ENCODE results near the gene KASH5.
"Not testable (repeated sequence)": the region's sequence is repeated elsewhere in the genome, so short reads cannot be mapped to it uniquely, and the experiment has no call there.

Gene KASH5

DNA sequence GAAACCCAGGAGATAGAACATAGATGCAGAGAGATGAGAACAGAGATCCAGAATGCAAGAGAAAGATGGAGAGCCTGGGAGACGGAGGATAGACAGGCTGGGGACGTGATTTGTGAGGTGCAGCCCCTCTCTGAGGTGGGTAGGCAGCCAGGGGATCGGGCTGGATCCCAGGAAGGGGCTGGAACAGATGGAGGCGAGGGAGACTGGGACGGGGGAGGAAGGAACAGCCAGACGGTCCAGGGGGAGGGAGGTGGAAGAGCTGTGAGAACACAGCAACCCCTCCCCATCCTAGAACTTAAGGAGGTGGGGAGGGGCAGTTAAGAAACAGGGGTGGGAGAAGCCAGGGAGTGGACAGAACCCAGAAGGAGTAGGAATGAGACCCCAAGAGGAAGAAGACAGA is 50.2 kb downstream of the KASH5 start:
- H3K9me3 ChIP-seq (ENCODE audit: control insufficient read depth, insufficient read depth, low read length): no peaks in the 10 kb centered on the region

GRCh38 chr19:49439836-49440235 is 51.8 kb downstream of the KASH5 start:
- Histone ChIP-seq H3K27ac (ENCODE audit: low read length) (no peak overlapping the region), H3K4me3 (ENCODE audit: low read length) (no peak overlapping the region), H3K36me3 (ENCODE audit: control insufficient read depth, insufficient read depth, low read length) (no peaks in the 10 kb centered on the region), H3K27me3 (ENCODE audit: control insufficient read depth, insufficient read depth, low read length) (peaks cover 22% of the 10 kb centered on the region; the same call in 1 of the 2 replicates), H3K4me1 (ENCODE audit: control insufficient read depth, insufficient read depth, low read length) (peaks cover 6% of the 10 kb centered on the region; the same call in 1 of the 2 replicates), H3K9me3 (ENCODE audit: control insufficient read depth, insufficient read depth, low read length) (no peaks in the 10 kb centered on the region)
- DNase-seq (ENCODE audit: low read depth, low spot score): no peak
- no CpG with 5 or more reads among the region's 6 CpGs for WGBS (ENCODE audit: insufficient coverage, insufficient read length)

More for the DNA sequence above, 50.2 kb downstream of the KASH5 start:
- Histone ChIP-seq H3K4me1 (ENCODE audit: control insufficient read depth, insufficient read depth, low read length) (peaks cover 8% of the 10 kb centered on the region; the same call in 1 of the 2 replicates), H3K4me3 (ENCODE audit: low read length) (no peak overlapping the region), H3K36me3 (ENCODE audit: control insufficient read depth, insufficient read depth, low read length) (no peaks in the 10 kb centered on the region), H3K27ac (ENCODE audit: low read length) (no peak overlapping the region), H3K27me3 (ENCODE audit: control insufficient read depth, insufficient read depth, low read length) (peaks cover 24% of the 10 kb centered on the region; the same call in 1 of the 2 replicates)
- no peak for DNase-seq (ENCODE audit: low read depth, low spot score)
- WGBS (ENCODE audit: insufficient coverage, insufficient read length): no CpG with 5 or more reads among the region's 6 CpGs

DNA sequence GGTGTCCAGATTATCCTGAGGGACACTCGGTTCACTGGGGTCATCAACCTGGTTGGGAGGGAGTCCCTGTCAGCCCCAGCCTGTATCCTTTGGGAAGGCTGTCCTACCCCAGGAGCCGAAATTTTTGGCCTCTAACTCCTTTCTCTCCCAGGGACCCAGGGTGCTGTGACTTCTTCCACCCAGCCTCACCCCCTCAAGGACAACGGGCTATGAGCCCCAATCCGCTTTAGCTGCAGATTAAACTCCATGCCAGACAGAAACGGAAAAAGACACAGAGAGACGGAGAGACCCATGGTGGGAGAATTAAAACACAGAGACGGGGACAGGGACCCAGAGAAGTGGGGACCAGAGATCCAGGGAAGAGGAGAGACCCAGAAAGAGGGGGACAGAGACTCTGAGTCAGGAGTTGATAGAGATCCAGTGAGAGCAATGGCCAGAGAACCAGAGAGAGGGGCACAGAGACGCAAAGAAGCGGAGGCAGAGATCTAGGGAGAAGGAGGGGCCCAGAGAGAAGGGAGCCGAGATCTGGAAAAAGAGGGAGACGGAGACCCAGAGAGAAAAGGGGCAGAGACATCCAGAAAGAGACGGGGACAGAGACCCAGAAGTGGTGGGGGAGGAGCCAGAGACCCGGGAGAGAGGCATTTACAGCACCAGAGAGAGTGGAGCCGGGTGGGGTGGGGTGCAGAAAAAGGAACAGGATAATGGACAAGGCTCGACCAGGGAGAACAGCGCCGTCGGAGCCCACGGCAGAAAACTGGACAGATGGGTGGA is 52.6 kb downstream of the KASH5 start:
- no peaks in the 10 kb centered on the region for H3K36me3 ChIP-seq (ENCODE audit: control insufficient read depth, insufficient read depth, low read length)
- no peaks in the 10 kb centered on the region for H3K9me3 ChIP-seq (ENCODE audit: control insufficient read depth, insufficient read depth, low read length)
- H3K27ac ChIP-seq (ENCODE audit: low read length): no peak overlapping the region
- H3K4me3 ChIP-seq (ENCODE audit: low read length): peak overlapping the region; percentile 18; the same call in 1 of the 2 replicates
- no CpG with 5 or more reads among the region's 19 CpGs for WGBS (ENCODE audit: insufficient coverage, insufficient read length)
- no peak for DNase-seq (ENCODE audit: low read depth, low spot score)
- peaks cover 6% of the 10 kb centered on the region; the same call in 1 of the 2 replicates for H3K4me1 ChIP-seq (ENCODE audit: control insufficient read depth, insufficient read depth, low read length)
- H3K27me3 ChIP-seq (ENCODE audit: control insufficient read depth, insufficient read depth, low read length): peaks cover 22% of the 10 kb centered on the region; the same call in 1 of the 2 replicates

- no CpG with 5 or more reads among the region's 56 CpGs for WGBS (ENCODE audit: insufficient coverage, insufficient read length)
- Histone ChIP-seq H3K27me3 (ENCODE audit: control insufficient read depth, insufficient read depth, low read length) (peaks cover 22% of the 10 kb centered on the region; the same call in 1 of the 2 replicates), H3K4me3 (ENCODE audit: low read length) (peak within 1 kb of the TSS; percentile 23; the same call in 1 of the 2 replicates), H3K9me3 (ENCODE audit: control insufficient read depth, insufficient read depth, low read length) (no peaks in the 10 kb centered on the region), H3K4me1 (ENCODE audit: control insufficient read depth, insufficient read depth, low read length) (peaks cover 3% of the 10 kb centered on the region; the same call in 1 of the 2 replicates), H3K36me3 (ENCODE audit: control insufficient read depth, insufficient read depth, low read length) (no peaks in the 10 kb centered on the region), H3K27ac (ENCODE audit: low read length) (no peak within 1 kb of the TSS)
- DNase-seq (ENCODE audit: low read depth, low spot score): no peak
Measured at GRCh38 chr19:49441210-49441959, 53.3 kb downstream of the KASH5 start, which contains the start of gene SLC17A7. SLC17A7 (minus strand) TSS chr19:49441527; CDS start chr19:49441379, 148 bp downstream.

- no peak for DNase-seq (ENCODE audit: low read depth, low spot score)
- Histone ChIP-seq H3K4me3 (ENCODE audit: low read length) (peak overlapping the region; percentile 3; the same call in 1 of the 2 replicates), H3K27me3 (ENCODE audit: control insufficient read depth, insufficient read depth, low read length) (peaks cover 22% of the 10 kb centered on the region; the same call in 1 of the 2 replicates), H3K4me1 (ENCODE audit: control insufficient read depth, insufficient read depth, low read length) (no peaks in the 10 kb centered on the region; the same call in 1 of the 2 replicates), H3K27ac (ENCODE audit: low read length) (no peak overlapping the region), H3K36me3 (ENCODE audit: control insufficient read depth, insufficient read depth, low read length) (peaks cover 6% of the 10 kb centered on the region), H3K9me3 (ENCODE audit: control insufficient read depth, insufficient read depth, low read length) (no peaks in the 10 kb centered on the region)
- WGBS (ENCODE audit: insufficient coverage, insufficient read length): no CpG with 5 or more reads among the region's 14 CpGs
Measured at GRCh38 chr19:49441960-49442350, 53.9 kb downstream of the KASH5 start.

DNA sequence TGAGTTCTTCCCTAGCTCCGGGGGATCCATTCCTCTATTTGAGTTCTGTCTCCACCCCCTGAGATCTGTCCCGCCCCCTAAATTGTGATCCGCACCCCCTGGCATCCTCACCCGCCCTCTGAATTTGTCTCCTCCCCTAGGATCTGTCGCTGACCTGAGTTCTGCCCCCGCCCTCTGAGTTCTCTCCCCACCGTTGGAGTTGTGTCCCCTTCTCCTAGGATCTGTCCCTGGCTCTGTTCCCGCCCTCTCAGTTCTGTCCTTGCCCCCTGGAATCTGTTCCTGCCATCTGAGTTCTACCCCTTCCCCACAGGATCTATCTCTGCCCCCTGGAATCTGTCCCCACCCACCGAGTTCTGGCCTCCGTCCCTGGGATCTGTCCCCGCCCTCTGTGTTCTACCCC is 54.3 kb downstream of the KASH5 start:
- peaks cover 21% of the 10 kb centered on the region; the same call in 1 of the 2 replicates for H3K27me3 ChIP-seq (ENCODE audit: control insufficient read depth, insufficient read depth, low read length)
- peak overlapping the region; percentile 23; the same call in 1 of the 2 replicates for H3K4me3 ChIP-seq (ENCODE audit: low read length)
- H3K9me3 ChIP-seq (ENCODE audit: control insufficient read depth, insufficient read depth, low read length): no peaks in the 10 kb centered on the region
- H3K36me3 ChIP-seq (ENCODE audit: control insufficient read depth, insufficient read depth, low read length): peaks cover 7% of the 10 kb centered on the region
- DNase-seq (ENCODE audit: low read depth, low spot score): no peak
- no peaks in the 10 kb centered on the region; the same call in 1 of the 2 replicates for H3K4me1 ChIP-seq (ENCODE audit: control insufficient read depth, insufficient read depth, low read length)
- no CpG with 5 or more reads among the region's 11 CpGs for WGBS (ENCODE audit: insufficient coverage, insufficient read length)
- no peak overlapping the region for H3K27ac ChIP-seq (ENCODE audit: low read length)

DNA sequence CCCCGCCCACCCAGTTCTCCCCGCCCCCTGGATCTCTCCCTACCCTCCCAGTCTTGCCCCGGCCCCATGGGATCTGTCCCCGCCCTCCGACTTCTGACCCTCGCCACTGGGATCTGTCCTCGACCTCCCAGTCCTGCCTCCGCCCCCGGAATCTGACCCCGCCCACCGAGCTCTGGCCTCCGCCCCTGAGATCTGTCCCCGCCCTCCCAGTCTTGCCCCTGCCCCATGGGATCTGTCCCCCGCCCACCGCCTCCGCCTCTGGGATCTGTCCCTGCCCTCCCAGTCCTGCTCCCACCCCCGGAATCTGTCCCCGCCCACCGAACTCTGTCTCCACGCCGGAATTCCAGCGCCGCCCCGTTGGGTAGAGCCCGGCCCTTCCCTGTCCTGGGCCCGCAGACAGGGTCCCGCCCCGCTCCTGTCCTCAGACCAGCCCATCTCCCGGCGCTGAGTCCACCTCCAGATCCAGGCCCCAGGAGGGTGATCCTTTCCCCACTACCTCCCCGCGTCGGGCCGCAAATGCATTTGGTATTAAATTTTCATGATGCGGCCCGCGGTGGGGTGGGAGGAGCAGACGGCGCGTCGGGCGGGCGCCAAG is 54.8 kb downstream of the KASH5 start:
- WGBS (ENCODE audit: insufficient coverage, insufficient read length): no CpG with 5 or more reads among the region's 43 CpGs
- peak; percentile 91 for DNase-seq (ENCODE audit: low read depth, low spot score)
- Histone ChIP-seq H3K4me3 (ENCODE audit: low read length) (peak overlapping the region; percentile 51; the same call in 1 of the 2 replicates), H3K36me3 (ENCODE audit: control insufficient read depth, insufficient read depth, low read length) (peaks cover 7% of the 10 kb centered on the region), H3K9me3 (ENCODE audit: control insufficient read depth, insufficient read depth, low read length) (no peaks in the 10 kb centered on the region), H3K27me3 (ENCODE audit: control insufficient read depth, insufficient read depth, low read length) (peaks cover 19% of the 10 kb centered on the region; the same call in 1 of the 2 replicates), H3K4me1 (ENCODE audit: control insufficient read depth, insufficient read depth, low read length) (no peaks in the 10 kb centered on the region; the same call in 1 of the 2 replicates), H3K27ac (ENCODE audit: low read length) (no peak overlapping the region)

DNA sequence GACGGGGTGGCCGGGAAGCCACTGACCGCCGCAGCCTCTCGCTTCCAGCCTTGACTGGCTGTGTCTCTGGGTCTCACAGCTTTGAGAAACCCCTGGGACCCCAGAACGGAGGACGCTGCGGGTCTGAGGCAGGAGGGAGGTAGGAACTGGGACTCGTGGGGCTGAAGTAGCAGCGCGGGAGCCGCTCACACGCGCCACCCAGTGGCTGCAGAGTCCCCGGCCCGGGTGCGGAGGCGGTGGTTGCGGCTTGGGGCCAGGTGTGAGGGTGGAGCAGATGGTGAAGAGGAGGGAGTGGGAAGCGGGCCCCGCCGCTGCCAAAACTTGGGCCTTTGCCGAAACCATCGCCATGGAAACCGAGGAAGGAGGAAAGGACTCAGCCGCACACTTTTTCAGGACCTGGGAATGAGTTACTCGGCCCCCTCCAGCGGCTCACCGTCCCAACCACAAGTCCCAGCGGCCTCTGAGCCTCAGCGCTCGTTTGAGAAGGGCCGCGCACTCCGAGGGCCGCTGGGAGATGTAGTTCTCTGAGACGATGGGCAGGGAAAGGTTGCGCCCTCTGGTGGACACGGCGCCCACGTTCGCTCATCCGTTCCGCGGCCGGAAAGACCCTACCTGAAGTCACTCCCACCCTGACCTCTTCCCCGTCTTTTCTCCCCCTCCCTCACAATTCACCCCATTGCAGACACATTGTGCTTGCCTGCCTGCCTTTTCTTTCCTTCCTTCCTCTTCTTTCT is 55.5 kb downstream of the KASH5 start:
- H3K27ac ChIP-seq (ENCODE audit: low read length): no peak overlapping the region

DNA sequence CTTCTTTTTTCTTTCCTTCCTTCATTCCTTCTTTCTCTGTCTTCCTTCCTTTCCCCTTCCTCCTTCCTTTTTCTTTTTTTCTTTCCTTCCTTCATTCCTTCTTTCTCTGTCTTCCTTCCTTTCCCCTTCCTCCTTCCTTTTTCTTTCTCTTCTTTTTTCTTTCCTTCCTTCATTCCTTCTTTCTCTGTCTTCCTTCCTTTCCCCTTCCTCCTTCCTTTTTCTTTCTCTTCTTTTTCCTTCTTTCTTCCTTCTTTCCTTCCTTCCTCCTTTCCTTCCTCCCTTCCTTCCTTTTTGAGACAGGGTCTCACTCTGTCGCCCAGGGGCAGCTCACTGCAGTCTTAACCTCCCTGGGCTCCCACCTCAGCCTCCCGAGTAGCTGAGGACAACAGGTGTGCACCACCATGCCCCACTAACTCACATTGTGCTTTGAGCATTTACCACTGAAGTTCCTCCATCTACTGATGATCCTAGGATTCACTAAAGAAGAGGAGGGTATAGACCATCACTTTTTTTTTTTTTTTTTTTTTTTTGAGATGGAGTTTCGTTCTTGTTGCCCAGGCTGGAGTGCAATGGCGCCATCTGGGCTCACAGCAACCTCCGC is 56.2 kb downstream of the KASH5 start:
- no CpG with 5 or more reads among the region's 5 CpGs for WGBS (ENCODE audit: insufficient coverage, insufficient read length)
- not testable (repeated sequence) for DNase-seq (ENCODE audit: low read depth, low spot score)
- H3K36me3 ChIP-seq (ENCODE audit: control insufficient read depth, insufficient read depth, low read length): peaks cover 10% of the 10 kb centered on the region

More for the DNA sequence above, 55.5 kb downstream of the KASH5 start:
- no CpG with 5 or more reads among the region's 47 CpGs for WGBS (ENCODE audit: insufficient coverage, insufficient read length)
- H3K4me3 ChIP-seq (ENCODE audit: low read length): peak overlapping the region; percentile 51; the same call in 1 of the 2 replicates
- no peaks in the 10 kb centered on the region; the same call in 1 of the 2 replicates for H3K4me1 ChIP-seq (ENCODE audit: control insufficient read depth, insufficient read depth, low read length)
- H3K9me3 ChIP-seq (ENCODE audit: control insufficient read depth, insufficient read depth, low read length): no peaks in the 10 kb centered on the region
- peaks cover 13% of the 10 kb centered on the region; the same call in 1 of the 2 replicates for H3K27me3 ChIP-seq (ENCODE audit: control insufficient read depth, insufficient read depth, low read length)
- DNase-seq (ENCODE audit: low read depth, low spot score): peak; percentile 96
- peaks cover 7% of the 10 kb centered on the region for H3K36me3 ChIP-seq (ENCODE audit: control insufficient read depth, insufficient read depth, low read length)

More for the DNA sequence above, 56.2 kb downstream of the KASH5 start:
- H3K27ac ChIP-seq (ENCODE audit: low read length); H3K9me3 ChIP-seq (ENCODE audit: control insufficient read depth, insufficient read depth, low read length); H3K27me3 ChIP-seq (ENCODE audit: control insufficient read depth, insufficient read depth, low read length); H3K4me3 ChIP-seq (ENCODE audit: low read length); H3K4me1 ChIP-seq (ENCODE audit: control insufficient read depth, insufficient read depth, low read length): not testable (repeated sequence)
